ENCODE measurements around the gene RFT1. TPM values are rescaled to one million over a fixed set of nuclear protein-coding genes. Genes with fewer than 3 reads are reported as not detected.

RFT1 gene
- total RNA-seq: 10 to 100 TPM; 14.4 to 17.7 (median 16.2) TPM

- Histone ChIP-seq H3K4me3 (replicated peaks in 1 of 3) (peak within 1 kb of the TSS; percentile 12 to 88 (median 64)), H3K27ac (peak within 1 kb of the TSS; percentile 68 to 86 (median 75)), H3K27me3 (no peaks in the 10 kb centered on the region), H3K36me3 (peaks cover 0 to under 1% of the 10 kb centered on the region in 2 donors), H3K4me1 (peaks cover 27 to 59% of the 10 kb centered on the region in 2 donors), H3K9me3 (no peaks in the 10 kb centered on the region)
- DNase-seq: peak; percentile 99
- intact Hi-C loops (cut with DNase I): no loop called here
- TF ChIP-seq, protein P1, sequence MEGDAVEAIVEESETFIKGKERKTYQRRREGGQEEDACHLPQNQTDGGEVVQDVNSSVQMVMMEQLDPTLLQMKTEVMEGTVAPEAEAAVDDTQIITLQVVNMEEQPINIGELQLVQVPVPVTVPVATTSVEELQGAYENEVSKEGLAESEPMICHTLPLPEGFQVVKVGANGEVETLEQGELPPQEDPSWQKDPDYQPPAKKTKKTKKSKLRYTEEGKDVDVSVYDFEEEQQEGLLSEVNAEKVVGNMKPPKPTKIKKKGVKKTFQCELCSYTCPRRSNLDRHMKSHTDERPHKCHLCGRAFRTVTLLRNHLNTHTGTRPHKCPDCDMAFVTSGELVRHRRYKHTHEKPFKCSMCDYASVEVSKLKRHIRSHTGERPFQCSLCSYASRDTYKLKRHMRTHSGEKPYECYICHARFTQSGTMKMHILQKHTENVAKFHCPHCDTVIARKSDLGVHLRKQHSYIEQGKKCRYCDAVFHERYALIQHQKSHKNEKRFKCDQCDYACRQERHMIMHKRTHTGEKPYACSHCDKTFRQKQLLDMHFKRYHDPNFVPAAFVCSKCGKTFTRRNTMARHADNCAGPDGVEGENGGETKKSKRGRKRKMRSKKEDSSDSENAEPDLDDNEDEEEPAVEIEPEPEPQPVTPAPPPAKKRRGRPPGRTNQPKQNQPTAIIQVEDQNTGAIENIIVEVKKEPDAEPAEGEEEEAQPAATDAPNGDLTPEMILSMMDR (IDR thresholded peaks at IDR 0.05): peak in 2 of 6 experiments; percentile 9 to 31
- TF ChIP-seq POLR2A (IDR thresholded peaks at IDR 0.05): peak in 1 of 2 donors; percentile 85
- WGBS, 2 donors: 4 to 7% methylated on average over 19 to 33 of the region's 41 CpGs
These were observed at the start of gene RFT1 for GRCh38 chr3:53130179-53131061. TSS of gene RFT1 (minus strand) at chr3:53130435. CDS start at chr3:53130400, 35 bp downstream.

DNA sequence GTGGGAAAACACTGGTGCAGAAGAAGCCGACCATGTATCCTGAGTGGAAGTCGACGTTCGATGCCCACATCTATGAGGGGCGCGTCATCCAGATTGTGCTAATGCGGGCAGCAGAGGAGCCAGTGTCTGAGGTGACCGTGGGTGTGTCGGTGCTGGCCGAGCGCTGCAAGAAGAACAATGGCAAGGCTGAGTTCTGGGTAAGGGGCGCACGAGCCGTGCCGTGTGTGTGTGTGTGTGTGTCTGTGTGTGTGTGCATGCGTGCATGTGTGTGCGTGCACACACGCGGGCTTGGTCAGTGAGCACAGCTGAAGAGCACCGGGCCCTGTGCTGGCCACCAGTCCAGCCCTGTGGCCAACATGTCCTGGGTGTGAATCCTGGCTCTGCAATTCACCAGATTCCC, 49.3 kb upstream of the RFT1 start:
- Histone ChIP-seq H3K4me3 (replicated peaks in 1 of 3) (no peak overlapping the region), H3K4me1 (peaks cover 4% of the 10 kb centered on the region in 2 donors), H3K27me3 (no peaks in the 10 kb centered on the region), H3K36me3 (peaks cover 52 to 54% of the 10 kb centered on the region in 2 donors), H3K9me3 (no peaks in the 10 kb centered on the region), H3K27ac (no peak overlapping the region)
- no peak for TF ChIP-seq POLR2A (IDR thresholded peaks at IDR 0.05)
- TF ChIP-seq, protein P1 (IDR thresholded peaks at IDR 0.05): no peak
- intact Hi-C loops (cut with DNase I): no loop called here
- no peak for DNase-seq
- WGBS, 2 donors: 94 to 95% methylated on average over 20 of the region's 20 CpGs

- no peak for TF ChIP-seq POLR2A (IDR thresholded peaks at IDR 0.05)
- TF ChIP-seq, protein P1 (IDR thresholded peaks at IDR 0.05): no peak
- Histone ChIP-seq H3K27ac (no peak overlapping the region), H3K4me1 (peaks cover 4% of the 10 kb centered on the region in 2 donors), H3K36me3 (peaks cover 44 to 48% of the 10 kb centered on the region in 2 donors), H3K4me3 (replicated peaks in 1 of 3) (no peak overlapping the region), H3K9me3 (no peaks in the 10 kb centered on the region), H3K27me3 (no peaks in the 10 kb centered on the region)
- no peak for DNase-seq
- 95 to 96% methylated on average over 12 to 13 of the region's 15 CpGs for WGBS, 2 donors
- intact Hi-C loops (cut with DNase I): no loop called here
These were observed 48.0 kb upstream of the RFT1 start for GRCh38 chr3:53178246-53178645.

DNA sequence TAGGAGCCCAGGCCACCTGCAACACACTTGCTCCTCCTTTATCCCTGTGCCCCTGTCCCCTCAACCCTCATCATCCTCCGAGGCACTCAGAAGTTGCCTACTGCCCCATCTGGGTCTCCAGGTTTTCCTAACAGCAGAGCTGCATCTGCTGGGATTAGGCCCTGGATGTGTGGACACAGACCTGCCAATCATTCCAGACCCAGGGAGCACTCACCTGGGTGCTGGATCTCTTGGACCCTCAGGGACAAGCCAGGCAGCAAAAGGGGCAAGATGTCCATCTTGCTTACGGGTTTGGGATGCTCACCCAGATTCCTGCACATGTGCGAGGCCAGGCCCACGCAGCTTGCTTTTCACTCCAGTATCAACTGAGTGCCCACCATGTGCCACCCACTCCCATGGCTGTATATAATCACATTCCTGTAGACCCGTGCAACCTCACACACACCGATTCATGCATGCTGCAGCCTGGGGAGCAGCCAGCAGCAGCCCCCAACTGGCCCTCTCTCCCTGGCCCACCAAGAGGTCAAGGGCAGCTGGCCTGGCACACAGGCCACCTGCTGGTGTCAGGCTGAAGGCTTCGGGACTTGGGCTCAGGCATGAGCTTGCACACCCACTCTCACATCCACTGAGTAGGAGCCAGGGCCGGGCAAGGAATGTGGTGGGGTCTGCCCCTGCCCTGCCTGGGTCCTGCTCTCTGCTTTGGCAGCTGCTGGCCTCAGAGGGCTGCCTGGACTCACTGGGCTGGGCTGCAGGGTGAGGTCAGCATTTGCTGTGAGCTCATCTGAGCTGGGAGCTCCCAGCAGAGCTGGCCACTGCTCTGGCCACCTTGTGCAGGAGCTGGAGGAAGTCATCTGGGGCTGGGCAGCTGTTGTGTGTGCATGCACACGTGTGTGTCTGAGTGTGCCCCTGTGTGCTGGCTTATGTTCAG, 45.6 kb upstream of the RFT1 start:
- Histone ChIP-seq H3K27me3 (no peaks in the 10 kb centered on the region), H3K4me3 (replicated peaks in 1 of 3) (no peak overlapping the region), H3K36me3 (peaks cover 20 to 26% of the 10 kb centered on the region in 2 donors), H3K4me1 (peaks cover 12 to 23% of the 10 kb centered on the region in 2 donors), H3K27ac (no peak overlapping the region), H3K9me3 (no peaks in the 10 kb centered on the region)
- TF ChIP-seq, protein P1 (IDR thresholded peaks at IDR 0.05): no peak
- no peak for TF ChIP-seq POLR2A (IDR thresholded peaks at IDR 0.05)
- 76 to 87% methylated on average over 5 to 9 of the region's 9 CpGs for WGBS, 2 donors
- no peak for DNase-seq
- intact Hi-C loops (cut with DNase I): no loop called here
